ENCODE data around the gene BANF2. TPM values are rescaled to one million over a fixed set of nuclear protein-coding genes. Genes with fewer than 3 reads are reported as not detected.

BANF2 gene
- total RNA-seq, 6 experiments from 2014 or later: not detected

DNA sequence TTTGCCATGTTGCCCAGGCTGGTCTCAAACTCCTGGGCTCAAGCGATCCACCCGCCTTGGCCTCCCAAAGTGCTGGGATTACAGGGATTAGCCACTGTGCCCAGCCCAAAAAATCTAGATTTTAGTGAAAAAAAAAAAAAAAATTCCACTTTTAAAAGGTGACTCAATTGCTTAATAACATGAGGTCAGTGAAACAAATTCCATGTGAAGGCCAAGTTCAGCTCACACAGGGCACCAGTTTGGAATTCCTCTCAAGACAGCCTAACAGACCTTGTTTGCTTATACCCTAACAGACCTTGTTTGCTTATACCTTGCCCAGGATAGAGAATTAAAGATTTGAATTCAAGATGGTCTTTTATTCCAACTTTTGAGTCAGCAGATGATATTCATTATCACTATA is 22.8 kb upstream of the BANF2 start:
- peak overlapping the region; percentile 81 for H3K27ac Mint-ChIP-seq
- peaks cover 61% of the 10 kb centered on the region for H3K36me3 Mint-ChIP-seq (ENCODE audit: low read depth)
- no peak for DNase-seq
- H3K9me3 Mint-ChIP-seq: no peaks in the 10 kb centered on the region
- TF ChIP-seq CTCF (IDR thresholded peaks at IDR 0.05): no peak
- peaks cover 81% of the 10 kb centered on the region for H3K4me1 Mint-ChIP-seq (ENCODE audit: low read depth)
- H3K27me3 Mint-ChIP-seq (ENCODE audit: insufficient read depth): no peaks in the 10 kb centered on the region
- peak overlapping the region; percentile 20; the same call in 1 of the 2 replicates for H3K4me3 Mint-ChIP-seq

DNA sequence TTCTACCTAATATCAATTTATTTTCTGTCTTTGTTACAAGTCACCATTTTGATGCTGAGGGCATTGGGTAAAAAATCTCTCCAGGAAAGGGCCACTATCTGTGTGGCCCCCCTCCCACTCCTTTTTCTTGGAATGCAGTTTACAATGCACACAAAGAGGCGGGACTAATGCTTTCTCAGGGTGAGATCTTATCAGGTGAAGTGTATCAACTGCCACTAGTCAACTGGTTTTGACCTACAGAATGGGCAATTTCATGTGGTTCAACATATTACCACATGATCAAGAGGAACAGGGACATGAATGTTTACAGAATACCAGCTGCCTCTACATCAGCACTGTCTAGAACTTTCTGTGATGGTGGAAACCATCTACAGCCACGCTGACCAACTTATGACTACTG is 21.5 kb upstream of the BANF2 start:
- DNase-seq: no peak
- TF ChIP-seq CTCF (IDR thresholded peaks at IDR 0.05): no peak
- Mint-ChIP-seq H3K27me3 (ENCODE audit: insufficient read depth) (peaks cover 4% of the 10 kb centered on the region), H3K4me1 (ENCODE audit: low read depth) (peaks cover 79% of the 10 kb centered on the region), H3K9me3 (no peaks in the 10 kb centered on the region), H3K4me3 (peak overlapping the region; percentile 13; the same call in 1 of the 2 replicates), H3K27ac (peak overlapping the region; percentile 95), H3K36me3 (ENCODE audit: low read depth) (peaks cover 49% of the 10 kb centered on the region)

DNA sequence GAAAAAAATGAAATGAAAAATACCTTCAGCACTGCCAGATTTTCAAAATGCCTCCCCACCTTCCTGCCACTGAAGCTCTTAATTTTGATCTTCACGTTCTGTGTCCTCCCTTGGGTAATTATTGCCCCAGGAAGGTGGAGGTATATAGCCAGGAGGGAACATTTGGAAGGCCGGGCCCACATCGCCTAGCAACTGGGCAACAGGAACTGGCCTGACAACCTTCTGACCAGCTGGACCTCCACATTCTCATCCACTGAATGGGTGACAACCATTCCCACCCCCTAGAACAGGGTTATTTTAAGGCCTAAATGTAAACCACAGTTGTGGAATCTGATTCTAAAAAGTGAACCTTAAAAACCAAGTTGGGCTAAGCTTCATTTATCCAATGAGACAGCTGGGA is 20.9 kb upstream of the BANF2 start:
- Mint-ChIP-seq H3K27ac (peak overlapping the region; percentile 95), H3K36me3 (ENCODE audit: low read depth) (peaks cover 45% of the 10 kb centered on the region), H3K4me1 (ENCODE audit: low read depth) (peaks cover 77% of the 10 kb centered on the region), H3K9me3 (no peaks in the 10 kb centered on the region), H3K4me3 (no peak overlapping the region), H3K27me3 (ENCODE audit: insufficient read depth) (peaks cover 4% of the 10 kb centered on the region)
- DNase-seq: no peak
- no peak for TF ChIP-seq CTCF (IDR thresholded peaks at IDR 0.05)

GRCh38 chr20:17679941-17680835 is 19.6 kb upstream of the BANF2 start:
- Mint-ChIP-seq H3K4me3 (peak overlapping the region; percentile 94), H3K4me1 (ENCODE audit: low read depth) (peaks cover 64% of the 10 kb centered on the region)

More at GRCh38 chr20:17679941-17680835, 19.6 kb upstream of the BANF2 start:
- TF ChIP-seq CTCF (IDR thresholded peaks at IDR 0.05): no peak
- Mint-ChIP-seq H3K9me3 (no peaks in the 10 kb centered on the region), H3K36me3 (ENCODE audit: low read depth) (peaks cover 36% of the 10 kb centered on the region), H3K27ac (peak overlapping the region; percentile 95), H3K27me3 (ENCODE audit: insufficient read depth) (peaks cover 13% of the 10 kb centered on the region)
- DNase-seq: peak; percentile 64
